ENCODE measurements around the gene DNAJC12. TPM values are rescaled to one million over a fixed set of nuclear protein-coding genes. Genes with fewer than 3 reads are reported as not detected.

Gene DNAJC12
- total and polyA plus RNA-seq, 2 of the 8 experiments (the other 6 are each of a cell fraction or from before 2014, with no cell fraction given): 0.86 to 4.2 TPM

GRCh38 chr10:67779465-67780203 lies 58.4 kb downstream of the DNAJC12 start:
- Histone ChIP-seq H3K14ac (ENCODE audit: insufficient read length) (no peak overlapping the region), H3K4me1 (replicated peaks in 1 of 4; ENCODE audit: control insufficient read depth in 3 of 4, insufficient read depth in 4 of 4, low read length in 3 of 4) (no peaks in the 10 kb centered on the region), H3K27me3 (replicated peaks in 1 of 4; ENCODE audit: control insufficient read depth in 3 of 4, extremely low read depth in 1 of 4, insufficient read depth in 3 of 4, low read length in 3 of 4) (no peaks in the 10 kb centered on the region), H3K23ac (ENCODE audit: insufficient read length) (no peak overlapping the region), H2BK15ac (ENCODE audit: low read length) (no peak overlapping the region), H3K79me1 (ENCODE audit: low read depth, low read length) (no peaks in the 10 kb centered on the region), H4K20me1 (replicated peaks in 1 of 2; ENCODE audit: control insufficient read depth in 1 of 2, insufficient read depth in 2 of 2, low read length in 2 of 2) (no peaks in the 10 kb centered on the region), H3K36me3 (ENCODE audit: control insufficient read depth in 2 of 4, insufficient read depth in 4 of 4, low read length in 3 of 4) (no peaks in the 10 kb centered on the region), H4K5ac (ENCODE audit: insufficient read length, low read depth, low read length) (no peak overlapping the region), H2AK5ac (ENCODE audit: low read depth, low read length) (no peak overlapping the region), H3K4ac (replicated peaks; ENCODE audit: insufficient read length, low read depth, low read length) (no peak overlapping the region), H2AFZ (ENCODE audit: low read length) (no peak overlapping the region), H4K91ac (replicated peaks; ENCODE audit: insufficient read length, low read length) (no peak overlapping the region), H2BK12ac (ENCODE audit: low read depth, low read length) (no peak overlapping the region), H3K56ac (replicated peaks; ENCODE audit: insufficient read length, low read depth, low read length) (no peak overlapping the region), H3K23me2 (ENCODE audit: low read depth, low read length) (no peaks in the 10 kb centered on the region), H3K9me3 (ENCODE audit: insufficient read depth in 2 of 2, low read depth in 1 of 2, low read length in 1 of 2) (no peaks in the 10 kb centered on the region), H3K9ac (replicated peaks in 1 of 4; ENCODE audit: extremely low read depth in 1 of 4, low read depth in 3 of 4, low read length in 3 of 4) (no peak overlapping the region), H3K79me2 (ENCODE audit: control insufficient read depth in 1 of 2, insufficient read depth in 2 of 2, low read length in 2 of 2) (no peaks in the 10 kb centered on the region), H2BK120ac (replicated peaks; ENCODE audit: low read depth, low read length) (no peak overlapping the region), H3K4me3 (ENCODE audit: extremely low read depth in 1 of 4, insufficient read depth in 2 of 4, low read depth in 3 of 4, low read length in 4 of 4) (no peak overlapping the region), H3K27ac (ENCODE audit: low read depth, low read length) (no peak overlapping the region), H3K4me2 (ENCODE audit: insufficient read depth in 1 of 2, low read depth in 2 of 2, low read length in 2 of 2) (no peak overlapping the region), H3K18ac (ENCODE audit: extremely low read depth, low read length) (no peak overlapping the region), H2BK5ac (ENCODE audit: low read depth, low read length) (no peak overlapping the region), H4K8ac (ENCODE audit: extremely low read depth, insufficient read depth, low read length) (no peak overlapping the region), H2BK20ac (ENCODE audit: low read length) (no peak overlapping the region)
- TF ChIP-seq KDM1A (IDR thresholded peaks at IDR 0.05; ENCODE audit: borderline replicate concordance, low read length) (no peak), MAFK (IDR thresholded peaks at IDR 0.05; ENCODE audit: low read depth, low read length) (0 out of 2 replicates have a peak, but pooled peaks have one; percentile 18), RAD21 (IDR thresholded peaks at IDR 0.05 in 1 of 2, conservative IDR thresholded peaks at IDR 0.05 in 1 of 2; ENCODE audit: low read depth in 2 of 2, low read length in 2 of 2) (peak; percentile 94 to 96), BCL11A (IDR thresholded peaks at IDR 0.05; ENCODE audit: low read depth in 2 of 2, low read length in 2 of 2) (no peak), CTCF (IDR thresholded peaks at IDR 0.05; ENCODE audit: control extremely low read depth in 1 of 3, insufficient read depth in 1 of 3, low read depth in 1 of 3, low read length in 3 of 3) (peak in 2 of 3 experiments; percentile 74 to 83; a peak in 3 of 4 replicates)
- CTCF ChIA-PET (ENCODE audit: partially characterized antibody): interaction anchor here (0.6 to 6.8 kb wide), 44 partner anchors 9 to 1293 kb away, joined by 3 to 82 read pairs (median 4); partner anchors contain the start of gene CTNNA3
- POLR2A ChIA-PET (ENCODE audit: partially characterized antibody): no interaction called here
- DNase-seq (ENCODE audit: low read depth in 1 of 2, low spot score in 2 of 2): peak in 1 of 2 experiments; percentile 54
- FAIRE-seq: peak; percentile 58
- 16% methylated on average over 4 of the region's 4 CpGs; no CpG with 5 or more reads in 1 of the 2 experiments for WGBS, 2 experiments (ENCODE audit: extremely low coverage in 1 of 2, insufficient coverage in 1 of 2, insufficient read length in 1 of 2, insufficient replicate concordance in 2 of 2, low coverage in 1 of 2, low lambda C conversion rate in 2 of 2, missing lambda C conversion rate in 1 of 2)
